Right atrium auricular region (tissue), 2 donors: Measurements from ENCODE around the gene DAB1. TPM values are rescaled to one million over a fixed set of nuclear protein-coding genes. Genes with fewer than 3 reads are reported as not detected.

Experiments used
- DNase-seq: peaks from one replicate; pipeline ENCODE4 v3.0.0-alpha.2; 2019; ENCODE audit warnings: low spot score
- H3K27ac ChIP-seq, 2 donors: fragments of 200-600 bp; sonication (generic); 1 replicate in 1 of 2; 2 replicates in 1 of 2; pipeline ENCODE4 v1.5.1; 2016 to 2019
- H3K27me3 ChIP-seq, 2 donors: fragments of 200-600 bp; sonication (generic); one replicate each; pipeline versions ENCODE4 v1.5.1 to v1.6.0; 2017 to 2019
- H3K36me3 ChIP-seq: fragments of 200-600 bp; sonication (generic); one replicate; pipeline ENCODE4 v1.5.1; 2016
- H3K4me1 ChIP-seq, 2 donors: fragments of 200-600 bp; sonication (generic); one replicate each; pipeline versions ENCODE4 v1.5.1 to v1.6.0; 2017 to 2019
- H3K4me3 ChIP-seq, 2 donors: fragments of 200-600 bp; sonication (generic); 1 replicate in 1 of 2; 2 replicates in 1 of 2; pipeline ENCODE4 v1.5.1; 2017 to 2019; ENCODE audit warnings: mild to moderate bottlenecking in 1 of 2, moderate library complexity in 1 of 2
- H3K9me3 ChIP-seq, 2 donors: fragments of 200-600 bp; sonication (generic); one replicate each; pipeline ENCODE4 v1.5.1; 2019
- CTCF ChIP-seq, 2 donors: fragments of 200-600 bp; sonication (generic); IDR thresholded peaks; one replicate each; pipeline ENCODE4 v1.5.1; 2019; ENCODE audit warnings: antibody characterized with exemption in 2 of 2
- total RNA-seq, 2 donors: library from RNA; depleted of rRNA; stranded (reverse); fragments of >200 nt; gene quantifications; one replicate each; pipeline ENCODE4 v1.1.0, GENCODE V29; 2016

The DAB1 gene
- total RNA-seq, 2 donors from 2014 or later, result 0.19 to 3.3 TPM

- Histone ChIP-seq H3K27me3 (no peaks in the 10 kb centered on the region), H3K4me1 (no peaks in the 10 kb centered on the region), H3K9me3 (no peaks in the 10 kb centered on the region), H3K27ac (no peak overlapping the region), H3K36me3 (no peaks in the 10 kb centered on the region), H3K4me3 (no peak overlapping the region)
- TF ChIP-seq CTCF (IDR thresholded peaks at IDR 0.05), result no peak
- no peak for DNase-seq
Measured at GRCh38 chr1:57381871-57382270, 42.0 kb downstream of the DAB1 start.

- H3K27ac ChIP-seq, result no peak overlapping the region
- H3K27me3 ChIP-seq, result no peaks in the 10 kb centered on the region
- no peaks in the 10 kb centered on the region for H3K9me3 ChIP-seq
- no peak overlapping the region for H3K4me3 ChIP-seq
- no peak for DNase-seq
- H3K36me3 ChIP-seq, result no peaks in the 10 kb centered on the region
- H3K4me1 ChIP-seq, result no peaks in the 10 kb centered on the region
- TF ChIP-seq CTCF (IDR thresholded peaks at IDR 0.05), result no peak
Measured at GRCh38 chr1:57381426-57381825, 42.4 kb downstream of the DAB1 start.

- Histone ChIP-seq H3K36me3 (no peaks in the 10 kb centered on the region), H3K9me3 (no peaks in the 10 kb centered on the region), H3K4me1 (no peaks in the 10 kb centered on the region), H3K4me3 (no peak overlapping the region), H3K27me3 (no peaks in the 10 kb centered on the region), H3K27ac (no peak overlapping the region)
- no peak for TF ChIP-seq CTCF (IDR thresholded peaks at IDR 0.05)
- no peak for DNase-seq
Measured at GRCh38 chr1:57380923-57381322, 42.9 kb downstream of the DAB1 start.

GRCh38 chr1:57378534-57378933 is 45.3 kb downstream of the DAB1 start:
- Histone ChIP-seq H3K4me1 (no peaks in the 10 kb centered on the region), H3K27ac (no peak overlapping the region), H3K4me3 (no peak overlapping the region), H3K36me3 (no peaks in the 10 kb centered on the region), H3K9me3 (no peaks in the 10 kb centered on the region), H3K27me3 (no peaks in the 10 kb centered on the region)
- no peak for DNase-seq
- no peak for TF ChIP-seq CTCF (IDR thresholded peaks at IDR 0.05)

- no peak for DNase-seq
- no peak for TF ChIP-seq CTCF (IDR thresholded peaks at IDR 0.05)
- H3K4me3 ChIP-seq, result no peak overlapping the region
- H3K27ac ChIP-seq, result no peak overlapping the region
- no peaks in the 10 kb centered on the region for H3K36me3 ChIP-seq
- no peaks in the 10 kb centered on the region for H3K9me3 ChIP-seq
- H3K27me3 ChIP-seq, result no peaks in the 10 kb centered on the region
- H3K4me1 ChIP-seq, result no peaks in the 10 kb centered on the region
Measured at GRCh38 chr1:57377339-57378139, 46.3 kb downstream of the DAB1 start.

GRCh38 chr1:57376041-57376440 is 47.8 kb downstream of the DAB1 start:
- Histone ChIP-seq H3K9me3 (no peaks in the 10 kb centered on the region), H3K4me3 (no peak overlapping the region), H3K27ac (no peak overlapping the region), H3K4me1 (no peaks in the 10 kb centered on the region), H3K27me3 (no peaks in the 10 kb centered on the region), H3K36me3 (no peaks in the 10 kb centered on the region)
- no peak for TF ChIP-seq CTCF (IDR thresholded peaks at IDR 0.05)
- DNase-seq, result no peak
